Upper lobe of right lung (tissue), 1 donor: ENCODE measurements around the gene CDC45. TPM values are rescaled to one million over a fixed set of nuclear protein-coding genes. Genes with fewer than 3 reads are reported as not detected.
A peak's percentile ranks its signal among the peaks of the same experiment; 100 is the strongest.
"Not testable (repeated sequence)": the region's sequence is repeated elsewhere in the genome, so short reads cannot be mapped to it uniquely, and the experiment has no call there.

Experiments
- ATAC-seq: fragments of 200-7000 bp; cut with Tn5 transposase; one replicate; pipeline ENCODE4 v1.9.1; 2020; ENCODE audit warnings: mild to moderate bottlenecking, moderate library complexity
- DNase-seq: peaks from one replicate; pipeline ENCODE4 v3.0.0-alpha.2; 2020
- H3K27ac ChIP-seq: fragments of 200-600 bp; one replicate; pipeline ENCODE4 v1.8.0; 2022
- H3K27me3 ChIP-seq: fragments of 200-600 bp; one replicate; pipeline ENCODE4 v1.8.0; 2022; ENCODE audit warnings: mild to moderate bottlenecking
- H3K36me3 ChIP-seq: fragments of 200-600 bp; one replicate; pipeline ENCODE4 v1.8.0; 2022
- H3K4me1 ChIP-seq: fragments of 200-600 bp; one replicate; pipeline ENCODE4 v1.8.0; 2022
- H3K4me3 ChIP-seq: fragments of 200-600 bp; one replicate; pipeline ENCODE4 v1.8.0; 2022; ENCODE audit warnings: mild to moderate bottlenecking
- H3K9me3 ChIP-seq: fragments of 200-600 bp; one replicate; pipeline ENCODE4 v1.8.0; 2022
- intact Hi-C: fragments of 100-400 bp; cut with DNase I; formaldehyde crosslinking; loops from one replicate; pipeline ENCODE4 v1.11.0; 2022
- total RNA-seq: library from RNA; stranded (reverse); fragmentation: NEBNext Ultra II Directional; extraction: Animal tissue kit (Norgen Biotek cat#: 25700); gene quantifications from one replicate; pipeline ENCODE4 v1.2.1, GENCODE V29; 2021
- TF ChIP-seq, protein P1 (sequence below): fragments of 200-600 bp; IDR thresholded peaks from one replicate; pipeline ENCODE4 v1.8.0; 2022; ENCODE audit warnings: antibody characterized with exemption
- donor health status: DM: no; HTN: yes; CAD: no; lungs with severe emphysema.

The CDC45 gene
- total RNA-seq, 1 donor from 2014 or later, result 0.58 TPM

- intact Hi-C loops, result loop anchor here (10.0 kb wide), 1 partner anchor 87 kb away; no protein-coding TSS in a partner anchor
- DNase-seq (no peak), ATAC-seq (no peak)
- Histone ChIP-seq H3K27me3 (peaks cover 53% of the 10 kb centered on the region), H3K4me3 (no peak overlapping the region), H3K36me3 (no peaks in the 10 kb centered on the region), H3K27ac (peak overlapping the region; percentile 26), H3K4me1 (peaks cover 5% of the 10 kb centered on the region), H3K9me3 (no peaks in the 10 kb centered on the region)
- TF ChIP-seq, protein P1, sequence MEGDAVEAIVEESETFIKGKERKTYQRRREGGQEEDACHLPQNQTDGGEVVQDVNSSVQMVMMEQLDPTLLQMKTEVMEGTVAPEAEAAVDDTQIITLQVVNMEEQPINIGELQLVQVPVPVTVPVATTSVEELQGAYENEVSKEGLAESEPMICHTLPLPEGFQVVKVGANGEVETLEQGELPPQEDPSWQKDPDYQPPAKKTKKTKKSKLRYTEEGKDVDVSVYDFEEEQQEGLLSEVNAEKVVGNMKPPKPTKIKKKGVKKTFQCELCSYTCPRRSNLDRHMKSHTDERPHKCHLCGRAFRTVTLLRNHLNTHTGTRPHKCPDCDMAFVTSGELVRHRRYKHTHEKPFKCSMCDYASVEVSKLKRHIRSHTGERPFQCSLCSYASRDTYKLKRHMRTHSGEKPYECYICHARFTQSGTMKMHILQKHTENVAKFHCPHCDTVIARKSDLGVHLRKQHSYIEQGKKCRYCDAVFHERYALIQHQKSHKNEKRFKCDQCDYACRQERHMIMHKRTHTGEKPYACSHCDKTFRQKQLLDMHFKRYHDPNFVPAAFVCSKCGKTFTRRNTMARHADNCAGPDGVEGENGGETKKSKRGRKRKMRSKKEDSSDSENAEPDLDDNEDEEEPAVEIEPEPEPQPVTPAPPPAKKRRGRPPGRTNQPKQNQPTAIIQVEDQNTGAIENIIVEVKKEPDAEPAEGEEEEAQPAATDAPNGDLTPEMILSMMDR, result no peak
These were observed 47.6 kb downstream of the CDC45 start for GRCh38 chr22:19527321-19527721.

GRCh38 chr22:19527861-19528417 is 48.2 kb downstream of the CDC45 start:
- H3K27me3 ChIP-seq, result peaks cover 52% of the 10 kb centered on the region
- no peaks in the 10 kb centered on the region for H3K9me3 ChIP-seq
- TF ChIP-seq, protein P1, result no peak
- peaks cover 5% of the 10 kb centered on the region for H3K4me1 ChIP-seq
- H3K27ac ChIP-seq, result peak overlapping the region; percentile 26
- no peak overlapping the region for H3K4me3 ChIP-seq
- H3K36me3 ChIP-seq, result no peaks in the 10 kb centered on the region
- ATAC-seq (no peak), DNase-seq (peak; percentile 31)
- intact Hi-C loops, result loop anchor here (10.0 kb wide), 1 partner anchor 87 kb away; no protein-coding TSS in a partner anchor

- Histone ChIP-seq H3K27me3 (peaks cover 33% of the 10 kb centered on the region), H3K27ac (no peak overlapping the region), H3K36me3 (no peaks in the 10 kb centered on the region), H3K4me3 (no peak overlapping the region), H3K4me1 (peaks cover 6% of the 10 kb centered on the region), H3K9me3 (no peaks in the 10 kb centered on the region)
- intact Hi-C loops, result loop anchor here (10.0 kb wide), 1 partner anchor 85 kb away; no protein-coding TSS in a partner anchor
- TF ChIP-seq, protein P1, result no peak
- no peak for ATAC-seq
- no peak for DNase-seq
These were observed 50.1 kb downstream of the CDC45 start for GRCh38 chr22:19529811-19530210.

- Histone ChIP-seq H3K4me1 (peaks cover 8% of the 10 kb centered on the region), H3K27ac (no peak overlapping the region), H3K4me3 (no peak overlapping the region), H3K36me3 (no peaks in the 10 kb centered on the region), H3K9me3 (no peaks in the 10 kb centered on the region), H3K27me3 (peaks cover 24% of the 10 kb centered on the region)
- TF ChIP-seq, protein P1, result no peak
- DNase-seq, result peak; percentile 19
- intact Hi-C loops, result no loop called here
- ATAC-seq, result no peak
These were observed 51.0 kb downstream of the CDC45 start for GRCh38 chr22:19530751-19531150.

- ATAC-seq, DNase-seq, H3K36me3 ChIP-seq, intact Hi-C loops, H3K27ac ChIP-seq, H3K4me3 ChIP-seq, H3K4me1 ChIP-seq, H3K9me3 ChIP-seq: not testable (repeated sequence)
- H3K27me3 ChIP-seq, result peaks cover 18% of the 10 kb centered on the region
These were observed 51.6 kb downstream of the CDC45 start for GRCh38 chr22:19531327-19531726.

- Histone ChIP-seq H3K4me3 (no peak overlapping the region), H3K9me3 (no peaks in the 10 kb centered on the region), H3K27ac (no peak overlapping the region), H3K4me1 (peaks cover 3% of the 10 kb centered on the region), H3K27me3 (peaks cover 17% of the 10 kb centered on the region), H3K36me3 (no peaks in the 10 kb centered on the region)
- TF ChIP-seq, protein P1, result no peak
- ATAC-seq, result no peak
- intact Hi-C loops, result no loop called here
- DNase-seq, result no peak
These were observed 53.4 kb downstream of the CDC45 start for GRCh38 chr22:19533049-19533626.
